K562 (cell line): ENCODE results near the gene CS. TPM values are rescaled to one million over a fixed set of nuclear protein-coding genes. Genes with fewer than 3 reads are reported as not detected.

Experiments used
- BHLHE40 ChIP-seq: IDR thresholded peaks from 2 replicates; pipeline ENCODE4 v1.6.1; 2011; ENCODE audit warnings: low read length, improper control_type of control experiment
- CBFB ChIP-seq: sonication (generic); formaldehyde crosslinking; IDR thresholded peaks from 2 replicates; pipeline ENCODE4 v1.4.0; 2020; ENCODE audit warnings: mild to moderate bottlenecking, missing genetic modification reagents
- CBX2 ChIP-seq: fragments of 200-600 bp; sonication (generic); IDR thresholded peaks from one replicate; pipeline ENCODE4 v1.6.1; 2012; ENCODE audit warnings: mild to moderate bottlenecking, low read length, inconsistent platforms; ENCODE audit not compliant: insufficient read depth, poor library complexity, severe bottlenecking
- CBX5 ChIP-seq: IDR thresholded peaks from 2 replicates; pipeline ENCODE4 v1.6.1; 2014; ENCODE audit warnings: low read depth, borderline replicate concordance
- CEBPZ ChIP-seq: fragments of 150-350 bp; IDR thresholded peaks from 2 replicates; pipeline ENCODE4 v1.6.1; 2014; ENCODE audit warnings: low read depth, mild to moderate bottlenecking, low read length, borderline replicate concordance
- CREM ChIP-seq: IDR thresholded peaks from 2 replicates; pipeline ENCODE4 v1.6.1; 2014; ENCODE audit warnings: antibody characterized with exemption, low read depth
- CSDE1 ChIP-seq, 2 experiments: fragments of 450-650 bp; IDR thresholded peaks; 2 replicates each; pipeline ENCODE4 v1.6.1; 2016; ENCODE audit warnings: mild to moderate bottlenecking in 1 of 2
- CTCF ChIP-seq, 3 experiments: IDR thresholded peaks in 2 of 3; conservative IDR thresholded peaks in 1 of 3; 2 replicates each; pipeline ENCODE4 v1.5.1; 2011 to 2012; ENCODE audit warnings: low read length in 3 of 3, mild to moderate bottlenecking in 3 of 3, control low read depth in 2 of 3, improper control_type of control experiment in 1 of 3, inconsistent platforms in 1 of 3, low read depth in 1 of 3, mixed read lengths in 1 of 3, moderate library complexity in 1 of 3; ENCODE audit not compliant: insufficient read depth in 2 of 3
- ESRRA ChIP-seq: fragments of 450-650 bp; IDR thresholded peaks from 2 replicates; pipeline ENCODE4 v1.6.1; 2014; ENCODE audit warnings: low read depth, mild to moderate bottlenecking, moderate library complexity, borderline replicate concordance
- ETV1 ChIP-seq: fragments of 450-650 bp; conservative IDR thresholded peaks from 2 replicates; pipeline ENCODE4 v1.6.1; 2016; ENCODE audit warnings: missing genetic modification characterization, control low read depth, low read depth, missing compliant biosample characterization
- IRF2 ChIP-seq: sonication (generic); formaldehyde crosslinking; IDR thresholded peaks from 2 replicates; pipeline ENCODE4 v1.8.1; 2022; ENCODE audit warnings: mild to moderate bottlenecking, missing genetic modification reagents
- MCM3 ChIP-seq: fragments of 450-650 bp; IDR thresholded peaks from 2 replicates; pipeline ENCODE4 v1.6.1; 2016
- NCOA4 ChIP-seq: fragments of 450-650 bp; IDR thresholded peaks from 2 replicates; pipeline ENCODE4 v1.6.1; 2018; ENCODE audit warnings: mild to moderate bottlenecking; ENCODE audit not compliant: partially characterized antibody
- NFIC ChIP-seq: fragments of 450-650 bp; IDR thresholded peaks from 2 replicates; pipeline ENCODE4 v1.6.1; 2017; ENCODE audit warnings: mild to moderate bottlenecking, inconsistent platforms
- SNIP1 ChIP-seq: fragments of 450-650 bp; IDR thresholded peaks from 2 replicates; pipeline ENCODE4 v1.7.1; 2017; ENCODE audit warnings: low read depth, mild to moderate bottlenecking
- SUPT5H ChIP-seq: fragments of 450-650 bp; IDR thresholded peaks from 2 replicates; pipeline ENCODE4 v1.6.1; 2016
- TAL1 ChIP-seq: fragments of 450-650 bp; IDR thresholded peaks from 2 replicates; pipeline ENCODE4 v1.6.1; 2016; ENCODE audit warnings: mild to moderate bottlenecking
- TBL1XR1 ChIP-seq, 2 experiments: IDR thresholded peaks; 2 replicates each; pipeline ENCODE4 v1.6.1; 2012; ENCODE audit warnings: improper control_type of control experiment in 2 of 2, low read length in 2 of 2, mild to moderate bottlenecking in 1 of 2
- ZBTB34 ChIP-seq: fragments of 250-450 bp; sonication (Bioruptor Pico); IDR thresholded peaks from 2 replicates; pipeline ENCODE4 v1.8.0; 2021; ENCODE audit warnings: mild to moderate bottlenecking, moderate library complexity
- ZNF347 ChIP-seq: fragments of 450-650 bp; formaldehyde crosslinking; IDR thresholded peaks from 2 replicates; pipeline ENCODE4 v1.4.0; 2020; ENCODE audit warnings: low read depth, mild to moderate bottlenecking, moderate library complexity
- ZNF511 ChIP-seq: sonication (generic); formaldehyde crosslinking; IDR thresholded peaks from 2 replicates; pipeline ENCODE4 v1.8.0; 2022; ENCODE audit warnings: mild to moderate bottlenecking, missing genetic modification reagents
- ZNF76 ChIP-seq: fragments of 250-450 bp; sonication (Bioruptor Pico); IDR thresholded peaks from 2 replicates; pipeline ENCODE4 v1.4.0; 2020; ENCODE audit warnings: mild to moderate bottlenecking, moderate library complexity, borderline replicate concordance
- polyA plus RNA-seq, 8 experiments: library from polyadenylated mRNA; depleted of rRNA in 4 of 8; stranded (reverse) in 5 of 8; unstranded in 3 of 8; fragments of >200 nt; fragmentation: Nextera tagmentation in 2 of 8; fragmentation: Illumina TruSeq in 1 of 8; extraction: Ambion mirVana in 2 of 8; extraction: Trizol in 1 of 8; gene quantifications; 2 replicates each; pipeline versions ENCODE4 v1.2.1 to v1.2.3, GENCODE V29; 2011 to 2014; ENCODE audit warnings: inconsistent platforms in 1 of 8, missing spikeins in 1 of 8
- total RNA-seq, 7 experiments: library from RNA; depleted of rRNA in 6 of 7; stranded (reverse); fragments of >200 nt in 6 of 7; fragmentation: Illumina TruSeq in 2 of 7; extraction: Trizol in 2 of 7; gene quantifications; 2 replicates each; pipeline versions ENCODE4 v1.2.1 to v1.2.3, GENCODE V29; 2011 to 2021; ENCODE audit warnings: low replicate concordance in 1 of 7

CS gene
- total and polyA plus RNA-seq, 9 of the 15 experiments (the other 6 are each of a cell fraction or from before 2014, with no cell fraction given): 99.9 to 390 (median 149) TPM

- TF ChIP-seq ZBTB34: no peak
- peak; percentile 71 for TF ChIP-seq SNIP1
- peak; percentile 56; the same call in 1 of the 2 replicates for TF ChIP-seq ESRRA
- TF ChIP-seq ZNF347 (CRISPR knock-in tag): no peak
- 0 out of 2 replicates have a peak, but pooled peaks have one; percentile 14 for TF ChIP-seq ZNF76 (CRISPR knock-in tag)
- peak; percentile 66; the same call in 1 of the 2 replicates for TF ChIP-seq CBFB (CRISPR knock-in tag)
- no peak for TF ChIP-seq TBL1XR1 (IDR thresholded peaks at IDR 0.05; ENCODE audit: low read length in 2 of 2)
- TF ChIP-seq CREM: peak; percentile 91
- TF ChIP-seq CSDE1 (IDR thresholded peaks at IDR 0.05): no peak
- peak; percentile 92 for TF ChIP-seq SUPT5H
- TF ChIP-seq ZNF511 (CRISPR knock-in tag): peak; percentile 72
- TF ChIP-seq CBX5: no peak
- TF ChIP-seq NCOA4: no peak
- TF ChIP-seq CEBPZ: no peak
- TF ChIP-seq NFIC: no peak
- no peak for TF ChIP-seq CBX2
- TF ChIP-seq BHLHE40: peak; percentile 50
- TF ChIP-seq CTCF (IDR thresholded peaks at IDR 0.05 in 2 of 3, conservative IDR thresholded peaks at IDR 0.05 in 1 of 3; ENCODE audit: insufficient read depth in 2 of 3, low read depth in 1 of 3, low read length in 3 of 3): 0 out of 6 replicates have a peak, but pooled peaks of 2 of the 3 experiments have one; percentile 5 to 30
- no peak for TF ChIP-seq IRF2 (CRISPR knock-in tag)
- TF ChIP-seq ETV1: peak; percentile 64
- TF ChIP-seq TAL1: no peak
- no peak for TF ChIP-seq MCM3
These were observed 78.2 kb downstream of the CS start, which contains the start of gene RNF41 (continued) for GRCh38 chr12:56221757-56222530.
